SK-N-SH (cell line): ENCODE data around the gene IGSF3. TPM values are rescaled to one million over a fixed set of nuclear protein-coding genes. Genes with fewer than 3 reads are reported as not detected.

Experiments
- CTCF ChIA-PET: fragments of 300-600, 350-600 bp; formaldehyde crosslinking; extraction: SDS; loops from one replicate; lab custom pipeline; 2021; lab: Yijun Ruan, JAX
- POLR2A ChIA-PET: fragments of 350-600 bp; sonication (Branson Sonifier 250); formaldehyde crosslinking; extraction: SDS; loops from one replicate; lab custom pipeline; 2020; ENCODE audit warnings: antibody characterized with exemption, inconsistent platforms; lab: Yijun Ruan, JAX
- DNase-seq: peaks from one replicate; pipeline ENCODE4 v3.0.0; 2012
- H2AFZ ChIP-seq: fragments of 200-600 bp; sonication (generic); 2 replicates; pipeline ENCODE4 v1.8.1; 2016; ENCODE audit warnings: antibody characterized with exemption, mild to moderate bottlenecking, low read depth
- H3F3A ChIP-seq: fragments of 200-600 bp; sonication (generic); replicated peaks from 2 replicates; pipeline ENCODE3; 2016; ENCODE audit warnings: antibody characterized with exemption, mild to moderate bottlenecking; ENCODE audit not compliant: insufficient read depth
- H3K27ac ChIP-seq, 2 experiments: fragments of 200-500 bp in 1 of 2; fragments of 200-600 bp in 1 of 2; sonication (Bioruptor generic) in 1 of 2; sonication (generic), shearing (Covaris generic) in 1 of 2; 2 replicates each; pipeline versions ENCODE4 v1.5.1 to v1.6.1; 2014 to 2016; ENCODE audit warnings: low read depth in 2 of 2, inconsistent platforms in 1 of 2, low read length in 1 of 2, mild to moderate bottlenecking in 1 of 2, mixed read lengths in 1 of 2
- H3K27me3 ChIP-seq: fragments of 200-600 bp; sonication (generic), shearing (Covaris generic); 2 replicates; pipeline ENCODE4 v1.6.1; 2016; ENCODE audit warnings: mixed run types; ENCODE audit not compliant: insufficient read depth
- H3K36me3 ChIP-seq, 2 experiments: fragments of 200-500 bp in 1 of 2; fragments of 200-600 bp in 1 of 2; sonication (Bioruptor generic) in 1 of 2; sonication (generic) in 1 of 2; replicated peaks in 1 of 2; 2 replicates each; pipeline versions ENCODE3 to v1.5.1; 2014 to 2016; ENCODE audit warnings: low read length in 1 of 2, mild to moderate bottlenecking in 1 of 2; ENCODE audit not compliant: insufficient read depth in 2 of 2, control insufficient read depth in 1 of 2
- H3K4me1 ChIP-seq, 2 experiments: fragments of 200-500 bp in 1 of 2; fragments of 200-600 bp in 1 of 2; sonication (Bioruptor generic) in 1 of 2; sonication (generic), shearing (Covaris generic) in 1 of 2; 2 replicates each; pipeline versions ENCODE4 v1.5.1 to v1.6.1; 2014 to 2016; ENCODE audit warnings: low read depth in 1 of 2, low read length in 1 of 2, mixed run types in 1 of 2; ENCODE audit not compliant: insufficient read depth in 2 of 2, control insufficient read depth in 1 of 2
- H3K4me2 ChIP-seq: fragments of 200-600 bp; sonication (generic), shearing (Covaris generic); 2 replicates; pipeline ENCODE4 v1.6.1; 2017; ENCODE audit warnings: mixed run types
- H3K4me3 ChIP-seq, 2 experiments: fragments of 200-500 bp in 1 of 2; fragments of 200-600 bp in 1 of 2; sonication (Bioruptor generic) in 1 of 2; sonication (generic), shearing (Covaris generic) in 1 of 2; 2 replicates each; pipeline versions ENCODE4 v1.5.1 to v1.8.1; 2014 to 2016; ENCODE audit warnings: low read depth in 2 of 2, inconsistent platforms in 1 of 2, low read length in 1 of 2, mild to moderate bottlenecking in 1 of 2, mixed read lengths in 1 of 2, moderate library complexity in 1 of 2
- H3K79me2 ChIP-seq: fragments of 200-600 bp; sonication (generic); 2 replicates; pipeline ENCODE4 v1.8.1; 2017; ENCODE audit warnings: mild to moderate bottlenecking; ENCODE audit not compliant: insufficient read depth
- H3K9ac ChIP-seq: fragments of 200-600 bp; sonication (generic); 2 replicates; pipeline ENCODE4 v1.6.1; 2017; ENCODE audit warnings: mixed run types
- H3K9me2 ChIP-seq: fragments of 200-600 bp; sonication (generic); 2 replicates; pipeline ENCODE4 v1.6.1; 2017; ENCODE audit warnings: mixed run types
- H3K9me3 ChIP-seq: fragments of 200-600 bp; sonication (generic); 2 replicates; pipeline ENCODE4 v1.6.1; 2017; ENCODE audit warnings: mixed run types, mild to moderate bottlenecking, moderate library complexity
- H4K20me1 ChIP-seq: fragments of 200-600 bp; sonication (generic); 2 replicates; pipeline ENCODE4 v1.6.1; 2017; ENCODE audit warnings: mild to moderate bottlenecking, mixed run types; ENCODE audit not compliant: insufficient read depth
- ELF1 ChIP-seq: IDR thresholded peaks from 2 replicates; pipeline ENCODE4 v1.4.0; 2012
- EZH2phosphoT487 ChIP-seq: fragments of 200-600 bp; sonication (generic); IDR thresholded peaks from 2 replicates; pipeline ENCODE4 v1.6.1; 2017; ENCODE audit warnings: low read depth, mixed run types, mild to moderate bottlenecking, antibody characterized with exemption, moderate library complexity, borderline replicate concordance
- FOXJ3 ChIP-seq: sonication (generic); formaldehyde crosslinking; IDR thresholded peaks from 2 replicates; pipeline ENCODE4 v1.5.1; 2020; ENCODE audit warnings: mild to moderate bottlenecking, missing genetic modification reagents
- GABPA ChIP-seq: IDR thresholded peaks from 2 replicates; pipeline ENCODE4 v1.4.0; 2012; ENCODE audit warnings: low read depth, mild to moderate bottlenecking
- GATA2 ChIP-seq: sonication (generic); formaldehyde crosslinking; IDR thresholded peaks from 2 replicates; pipeline ENCODE4 v1.5.0; 2020; ENCODE audit warnings: mild to moderate bottlenecking, missing genetic modification reagents
- IRF3 ChIP-seq: fragments of 150-350 bp; IDR thresholded peaks from 2 replicates; pipeline ENCODE4 v1.6.1; 2016; ENCODE audit warnings: mild to moderate bottlenecking, low read depth, low read length
- JUND ChIP-seq: IDR thresholded peaks from 2 replicates; pipeline ENCODE4 v1.4.0; 2012
- MXI1 ChIP-seq: IDR thresholded peaks from 2 replicates; pipeline ENCODE4 v1.6.1; 2012; ENCODE audit warnings: mild to moderate bottlenecking, low read depth, low read length, improper control_type of control experiment
- NRF1 ChIP-seq: IDR thresholded peaks from 2 replicates; pipeline ENCODE4 v1.6.1; 2012; ENCODE audit warnings: low read depth, mild to moderate bottlenecking, low read length
- RCOR1 ChIP-seq: fragments of 150-350 bp; IDR thresholded peaks from 2 replicates; pipeline ENCODE4 v1.6.1; 2017; ENCODE audit warnings: antibody characterized with exemption, low read length
- REST ChIP-seq: IDR thresholded peaks from 2 replicates; pipeline ENCODE4 v1.6.1; 2012; ENCODE audit warnings: mild to moderate bottlenecking, low read depth, low read length, moderate library complexity
- RFX5 ChIP-seq: IDR thresholded peaks from 2 replicates; pipeline ENCODE4 v1.6.1; 2012; ENCODE audit warnings: mild to moderate bottlenecking, improper control_type of control experiment, low read length
- TCF12 ChIP-seq: IDR thresholded peaks from 2 replicates; pipeline ENCODE4 v1.4.0; 2012
- TEAD4 ChIP-seq: IDR thresholded peaks from 2 replicates; pipeline ENCODE4 v1.4.0; 2012; ENCODE audit warnings: mild to moderate bottlenecking, borderline replicate concordance; ENCODE audit not compliant: insufficient read depth
- USF1 ChIP-seq: IDR thresholded peaks from 2 replicates; pipeline ENCODE4 v1.4.0; 2012; ENCODE audit warnings: low read depth, borderline replicate concordance
- YY1 ChIP-seq: IDR thresholded peaks from 2 replicates; pipeline ENCODE4 v1.4.0; 2012; ENCODE audit warnings: low read depth, mild to moderate bottlenecking
- WGBS: methylation state at CpG from one replicate; pipeline ENCODE4 v1.1.6; 2017; ENCODE audit warnings: low lambda C conversion rate; 5-methylcytosine and 5-hydroxymethylcytosine counted together
- polyA plus RNA-seq, 3 experiments: library from polyadenylated mRNA; depleted of rRNA; stranded (reverse); fragments of >200 nt; gene quantifications; 2 replicates each; pipeline ENCODE4 v1.2.3, GENCODE V29; 2012
- TF ChIP-seq, protein P1 (sequence below): IDR thresholded peaks from 2 replicates; pipeline ENCODE4; 2012
- TF ChIP-seq, protein P2 (sequence below): IDR thresholded peaks from 2 replicates; pipeline ENCODE4 v1.4.0; 2012; ENCODE audit warnings: low read depth, borderline replicate concordance

Gene IGSF3
- polyA plus RNA-seq, 1 of the 3 experiments (the other 2 are of a cell fraction) = 3.0 TPM

DNA sequence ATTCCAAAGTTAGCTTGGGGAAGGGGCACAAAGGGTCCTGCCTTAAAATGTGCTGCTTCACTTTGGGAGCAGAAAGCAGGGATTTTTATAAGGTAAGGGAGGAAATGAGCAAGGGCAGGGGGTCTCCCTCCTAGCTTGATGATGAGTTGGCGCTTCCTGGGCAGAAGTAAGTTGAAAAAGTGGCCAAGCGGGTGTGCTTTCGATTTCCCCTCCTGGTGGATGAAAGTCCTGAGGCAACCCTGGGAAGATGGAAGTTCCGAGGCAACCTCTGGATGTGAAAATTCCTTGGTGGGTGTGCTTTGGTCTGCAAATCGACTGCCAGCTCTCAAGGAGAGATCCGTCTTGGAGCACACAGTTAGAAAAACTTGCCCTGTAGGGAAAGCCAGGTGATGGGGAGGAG, 45.0 kb upstream of the IGSF3 start (continued):
- TF ChIP-seq REST = no peak
- TF ChIP-seq TCF12 = no peak
- TF ChIP-seq JUND = no peak
- TF ChIP-seq, protein P1, sequence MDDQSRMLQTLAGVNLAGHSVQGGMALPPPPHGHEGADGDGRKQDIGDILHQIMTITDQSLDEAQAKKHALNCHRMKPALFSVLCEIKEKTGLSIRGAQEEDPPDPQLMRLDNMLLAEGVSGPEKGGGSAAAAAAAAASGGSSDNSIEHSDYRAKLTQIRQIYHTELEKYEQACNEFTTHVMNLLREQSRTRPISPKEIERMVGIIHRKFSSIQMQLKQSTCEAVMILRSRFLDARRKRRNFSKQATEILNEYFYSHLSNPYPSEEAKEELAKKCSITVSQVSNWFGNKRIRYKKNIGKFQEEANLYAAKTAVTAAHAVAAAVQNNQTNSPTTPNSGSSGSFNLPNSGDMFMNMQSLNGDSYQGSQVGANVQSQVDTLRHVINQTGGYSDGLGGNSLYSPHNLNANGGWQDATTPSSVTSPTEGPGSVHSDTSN = no peak
- TF ChIP-seq, protein P2, sequence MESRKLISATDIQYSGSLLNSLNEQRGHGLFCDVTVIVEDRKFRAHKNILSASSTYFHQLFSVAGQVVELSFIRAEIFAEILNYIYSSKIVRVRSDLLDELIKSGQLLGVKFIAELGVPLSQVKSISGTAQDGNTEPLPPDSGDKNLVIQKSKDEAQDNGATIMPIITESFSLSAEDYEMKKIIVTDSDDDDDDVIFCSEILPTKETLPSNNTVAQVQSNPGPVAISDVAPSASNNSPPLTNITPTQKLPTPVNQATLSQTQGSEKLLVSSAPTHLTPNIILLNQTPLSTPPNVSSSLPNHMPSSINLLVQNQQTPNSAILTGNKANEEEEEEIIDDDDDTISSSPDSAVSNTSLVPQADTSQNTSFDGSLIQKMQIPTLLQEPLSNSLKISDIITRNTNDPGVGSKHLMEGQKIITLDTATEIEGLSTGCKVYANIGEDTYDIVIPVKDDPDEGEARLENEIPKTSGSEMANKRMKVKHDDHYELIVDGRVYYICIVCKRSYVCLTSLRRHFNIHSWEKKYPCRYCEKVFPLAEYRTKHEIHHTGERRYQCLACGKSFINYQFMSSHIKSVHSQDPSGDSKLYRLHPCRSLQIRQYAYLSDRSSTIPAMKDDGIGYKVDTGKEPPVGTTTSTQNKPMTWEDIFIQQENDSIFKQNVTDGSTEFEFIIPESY = no peak
- TF ChIP-seq RCOR1 = no peak

DNA sequence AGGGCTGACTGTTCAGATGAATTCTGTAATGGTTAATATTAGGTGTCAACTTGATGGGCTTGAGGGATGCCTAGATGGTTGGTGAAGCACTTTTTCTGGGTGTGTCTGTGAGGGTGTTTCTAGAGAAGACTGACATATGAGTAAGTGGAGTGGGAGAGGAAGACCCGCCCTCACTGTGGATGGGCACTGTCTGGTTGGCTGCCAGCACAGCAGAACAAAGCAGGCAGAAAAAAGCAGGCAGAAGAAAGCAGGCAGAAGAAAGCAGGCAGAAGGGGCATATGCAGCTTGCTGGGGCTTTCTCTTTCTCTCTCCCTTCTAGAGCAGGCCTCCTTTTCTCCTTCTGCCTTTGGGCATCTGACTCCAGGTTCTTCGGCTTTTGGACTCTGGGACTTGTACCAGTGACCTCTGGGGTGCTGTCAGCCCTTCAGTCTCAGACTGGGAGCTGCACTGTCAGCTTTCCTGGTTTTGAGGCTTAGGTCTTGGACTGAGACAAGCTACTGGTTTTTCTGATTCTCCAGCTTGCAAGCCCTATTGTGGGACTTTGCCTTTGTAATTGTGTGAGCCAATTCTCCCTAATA, 43.8 kb upstream of the IGSF3 start:
- CTCF ChIA-PET = interaction anchor here (0.6 to 8.2 kb wide), 5 partner anchors 12 to 136 kb away, joined by 3 to 55 read pairs (median 4); no protein-coding TSS in a partner anchor
- Histone ChIP-seq H3F3A (no peaks in the 10 kb centered on the region), H3K4me1 (peaks cover 0 to 38% of the 10 kb centered on the region in 2 experiments; a peak in 3 of 4 replicates), H4K20me1 (no peaks in the 10 kb centered on the region), H3K9me2 (no peaks in the 10 kb centered on the region), H3K36me3 (no peaks in the 10 kb centered on the region), H2AFZ (no peak overlapping the region), H3K79me2 (no peaks in the 10 kb centered on the region), H3K27me3 (no peaks in the 10 kb centered on the region), H3K9ac (no peak overlapping the region), H3K9me3 (no peaks in the 10 kb centered on the region), H3K27ac (peak overlapping the region in 1 of 2 experiments; percentile 75; a peak in 1 of 4 replicates), H3K4me2 (no peak overlapping the region), H3K4me3 (no peak overlapping the region)
- DNase-seq = peak; percentile 48
- WGBS = 41% methylated on average over 2 of the region's 2 CpGs
- POLR2A ChIA-PET = no interaction called here
- TF ChIP-seq MXI1 = no peak
- no peak for TF ChIP-seq RFX5
- TF ChIP-seq YY1 = no peak
- TF ChIP-seq ELF1 = no peak
- no peak for TF ChIP-seq IRF3
- no peak for TF ChIP-seq REST
- no peak for TF ChIP-seq GABPA
- no peak for TF ChIP-seq NRF1
- no peak for TF ChIP-seq USF1
- TF ChIP-seq FOXJ3 (CRISPR knock-in tag) = no peak
- TF ChIP-seq TEAD4 = no peak
- TF ChIP-seq EZH2phosphoT487 = no peak
- no peak for TF ChIP-seq GATA2
